Epithelial cell of prostate (primary cell): Measurements from ENCODE around the gene NOL3.

Source experiments
- DNase-seq: peaks from one replicate; pipeline ENCODE4 v3.0.0-alpha.2; 2011; ENCODE audit warnings: low read depth, low spot score
- H3K27ac ChIP-seq: fragments of 450-650 bp; 2 replicates; pipeline ENCODE4 v1.5.1; 2017; ENCODE audit warnings: mild to moderate bottlenecking

NOL3 gene

GRCh38 chr16:67187175-67187890 lies 17.0 kb downstream of the NOL3 start:
- DNase-seq, result no peak
- no peak overlapping the region for H3K27ac ChIP-seq

- no peak for DNase-seq
- no peak overlapping the region for H3K27ac ChIP-seq
Observed at GRCh38 chr16:67188323-67188722, 18.0 kb downstream of the NOL3 start.

GRCh38 chr16:67188798-67189197 lies 18.5 kb downstream of the NOL3 start:
- DNase-seq, result no peak
- no peak overlapping the region for H3K27ac ChIP-seq

- no peak for DNase-seq
- no peak within 1 kb of the TSS for H3K27ac ChIP-seq
Observed at GRCh38 chr16:67190041-67190440, 19.7 kb downstream of the NOL3 start, which contains the start of gene EXOC3L1. Gene EXOC3L1, minus strand, starts transcription at chr16:67190136. Its CDS starts 460 bp downstream, at chr16:67189676.

- no peak overlapping the region for H3K27ac ChIP-seq
Observed at GRCh38 chr16:67190448-67191399, 20.4 kb downstream of the NOL3 start.

GRCh38 chr16:67191411-67191994 lies 21.2 kb downstream of the NOL3 start:
- no peak overlapping the region for H3K27ac ChIP-seq
- DNase-seq, result no peak

More at GRCh38 chr16:67190448-67191399, 20.4 kb downstream of the NOL3 start:
- DNase-seq, result no peak

- DNase-seq, result peak; percentile 75
- peak within 1 kb of the TSS; percentile 56 for H3K27ac ChIP-seq
Observed at GRCh38 chr16:67191995-67192681, 21.8 kb downstream of the NOL3 start, which contains the start of gene E2F4. Gene E2F4, plus strand, starts transcription at chr16:67192155. Its CDS starts 73 bp downstream, at chr16:67192228.

GRCh38 chr16:67192781-67193361 lies 22.5 kb downstream of the NOL3 start:
- DNase-seq, result no peak
- peak overlapping the region; percentile 56 for H3K27ac ChIP-seq

GRCh38 chr16:67193536-67193935 lies 23.2 kb downstream of the NOL3 start:
- H3K27ac ChIP-seq, result no peak overlapping the region
- DNase-seq, result no peak

GRCh38 chr16:67194260-67194659 lies 23.9 kb downstream of the NOL3 start:
- no peak overlapping the region for H3K27ac ChIP-seq
- no peak for DNase-seq

GRCh38 chr16:67195676-67196075 lies 25.3 kb downstream of the NOL3 start:
- no peak for DNase-seq
- H3K27ac ChIP-seq, result no peak overlapping the region

GRCh38 chr16:67196881-67197280 lies 26.5 kb downstream of the NOL3 start:
- H3K27ac ChIP-seq, result no peak overlapping the region
- DNase-seq, result no peak

GRCh38 chr16:67197704-67198103 lies 27.4 kb downstream of the NOL3 start:
- no peak for DNase-seq
- H3K27ac ChIP-seq, result peak overlapping the region; percentile 81

GRCh38 chr16:67198238-67198734 lies 27.9 kb downstream of the NOL3 start:
- H3K27ac ChIP-seq, result peak overlapping the region; percentile 81
- peak; percentile 36 for DNase-seq

- peak within 1 kb of the TSS; percentile 81 for H3K27ac ChIP-seq
- DNase-seq, result no peak
Observed at GRCh38 chr16:67199011-67199807, 28.9 kb downstream of the NOL3 start, which contains the start of gene ELMO3. Gene ELMO3, plus strand, starts transcription at chr16:67199131. Its CDS starts 196 bp downstream, at chr16:67199327.

- peak overlapping the region; percentile 81 for H3K27ac ChIP-seq
- DNase-seq, result no peak
Observed at GRCh38 chr16:67199808-67200198, 29.5 kb downstream of the NOL3 start.

GRCh38 chr16:67200491-67200890 lies 30.2 kb downstream of the NOL3 start:
- DNase-seq, result no peak
- H3K27ac ChIP-seq, result no peak overlapping the region
